MM.1S (cell line): ENCODE results near the gene DGUOK.
A peak's percentile ranks its signal among the peaks of the same experiment; 100 is the strongest.

Source experiments
- DNase-seq: peaks from one replicate; pipeline ENCODE4 v3.0.0-alpha.2; 2015
- H2AFZ ChIP-seq: fragments of 300-600 bp; sonication (generic); 2 replicates; pipeline ENCODE4 v1.6.0; 2016; ENCODE audit warnings: antibody characterized with exemption, low read length
- H3F3A ChIP-seq: fragments of 300-600 bp; sonication (generic); 2 replicates; pipeline ENCODE4 v1.6.1; 2016; ENCODE audit warnings: mild to moderate bottlenecking, antibody characterized with exemption, low read length, moderate library complexity, mixed read lengths; ENCODE audit not compliant: insufficient read depth
- H3K27ac ChIP-seq: fragments of 300-600 bp; sonication (generic); 2 replicates; pipeline ENCODE4 v1.5.1; 2016; ENCODE audit warnings: mild to moderate bottlenecking, low read length
- H3K27me3 ChIP-seq: fragments of 300-600 bp; sonication (generic); replicated peaks from 2 replicates; pipeline ENCODE4 v1.6.0; 2016; ENCODE audit warnings: low read length; ENCODE audit not compliant: insufficient read depth
- H3K36me3 ChIP-seq: fragments of 300-600 bp; sonication (generic); replicated peaks from 2 replicates; pipeline ENCODE4 v1.6.1; 2016; ENCODE audit warnings: mild to moderate bottlenecking, low read length, mixed read lengths; ENCODE audit not compliant: insufficient read depth
- H3K4me1 ChIP-seq: fragments of 300-600 bp; sonication (generic); 2 replicates; pipeline ENCODE4 v1.6.1; 2016; ENCODE audit warnings: low read length, mixed read lengths
- H3K4me2 ChIP-seq: fragments of 300-600 bp; sonication (generic); 2 replicates; pipeline ENCODE4 v1.6.0; 2016; ENCODE audit warnings: low read depth, low read length
- H3K4me3 ChIP-seq: fragments of 300-600 bp; sonication (generic); 2 replicates; pipeline ENCODE4 v1.5.1; 2016; ENCODE audit warnings: low read length, mixed read lengths
- H3K79me2 ChIP-seq: fragments of 300-600 bp; sonication (generic); 2 replicates; pipeline ENCODE4 v1.6.1; 2016; ENCODE audit warnings: mixed run types, low read length, mixed read lengths
- H3K9ac ChIP-seq: fragments of 300-600 bp; sonication (generic); 2 replicates; pipeline ENCODE4 v1.6.1; 2016; ENCODE audit warnings: low read length, mixed read lengths
- H3K9me2 ChIP-seq: fragments of 300-600 bp; sonication (generic); replicated peaks from 2 replicates; pipeline ENCODE4 v1.6.1; 2016; ENCODE audit warnings: mild to moderate bottlenecking, low read length, mixed read lengths; ENCODE audit not compliant: insufficient read depth
- H3K9me3 ChIP-seq: fragments of 300-600 bp; sonication (generic); replicated peaks from 2 replicates; pipeline ENCODE4 v1.6.1; 2016; ENCODE audit warnings: mild to moderate bottlenecking, low read length, mixed read lengths; ENCODE audit not compliant: insufficient read depth
- H4K20me1 ChIP-seq: fragments of 300-600 bp; sonication (generic); 2 replicates; pipeline ENCODE4 v1.6.1; 2016; ENCODE audit warnings: mild to moderate bottlenecking, low read length, moderate library complexity, mixed read lengths; ENCODE audit not compliant: insufficient read depth
- EZH2 ChIP-seq: fragments of 300-600 bp; sonication (generic); optimal IDR thresholded peaks from 2 replicates; pipeline ENCODE3; 2017; ENCODE audit warnings: low read depth, mild to moderate bottlenecking, antibody characterized with exemption, low read length, mixed read lengths
- EZH2phosphoT487 ChIP-seq: fragments of 300-600 bp; sonication (generic); IDR thresholded peaks from 2 replicates; pipeline ENCODE4 v1.6.1; 2018; ENCODE audit warnings: antibody characterized with exemption, low read length
- TF ChIP-seq, protein P1 (sequence below): fragments of 300-600 bp; sonication (generic); IDR thresholded peaks from 2 replicates; pipeline ENCODE4 v1.5.1; 2016; ENCODE audit warnings: antibody characterized with exemption, low read length, mixed read lengths

DGUOK gene

DNA sequence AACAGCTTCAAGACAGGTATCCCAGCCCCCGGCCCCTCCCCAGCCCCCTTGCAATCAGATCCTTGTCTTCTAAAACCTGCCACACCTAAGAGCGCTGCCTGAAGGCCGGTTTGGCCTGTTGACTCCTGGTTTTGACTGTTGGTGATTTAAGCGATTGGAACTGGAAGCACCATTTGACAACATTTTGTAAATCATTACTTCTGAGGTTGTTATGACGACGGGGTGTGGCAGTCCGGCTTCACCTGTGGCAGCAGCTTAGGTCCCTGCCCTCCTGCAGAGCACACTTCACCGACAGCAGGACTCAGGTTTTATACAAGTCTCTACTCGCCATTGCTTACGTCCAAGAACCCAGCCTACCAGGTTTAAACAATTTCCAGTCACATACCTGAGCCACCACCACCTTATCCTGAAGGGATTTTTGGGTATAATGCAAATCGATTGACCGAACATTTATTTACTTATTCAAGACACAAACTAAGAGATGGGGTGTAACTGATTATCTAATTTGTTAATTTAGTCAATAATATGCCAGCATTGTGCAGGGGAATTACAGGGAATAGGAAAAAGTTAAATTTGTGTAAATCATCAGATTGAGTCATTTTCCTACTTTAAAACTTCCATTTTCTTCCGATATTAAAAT, 707 bp upstream of the DGUOK start:
- H2AFZ ChIP-seq, result peak overlapping the region; percentile 54

DNA sequence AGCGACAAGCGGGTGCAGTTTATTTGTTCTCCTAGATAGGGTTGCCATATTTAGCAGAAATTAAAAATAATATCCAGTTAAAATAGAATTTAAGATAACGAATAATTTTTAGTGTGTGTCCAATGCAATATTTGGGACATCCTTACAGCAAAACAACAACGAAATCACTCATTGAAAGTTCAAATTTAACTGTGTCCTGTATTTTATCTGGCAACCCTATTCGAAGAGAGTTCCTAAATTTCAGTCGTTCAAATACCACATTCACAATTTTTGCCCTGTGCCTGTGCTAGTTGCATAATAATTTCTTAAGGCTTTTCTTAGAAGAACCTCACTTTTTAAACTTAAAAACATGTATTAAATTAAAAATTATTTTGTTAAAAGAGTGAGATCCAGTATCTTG, 664 bp downstream of the DGUOK start:
- Histone ChIP-seq H3K9me3 (no peaks in the 10 kb centered on the region), H3K79me2 (peaks cover 54% of the 10 kb centered on the region), H3K36me3 (no peaks in the 10 kb centered on the region), H4K20me1 (no peaks in the 10 kb centered on the region), H3K27ac (peak overlapping the region; percentile 78; the same call in 1 of the 2 replicates), H2AFZ (peak overlapping the region; percentile 70; the same call in 1 of the 2 replicates), H3K27me3 (0 out of 2 replicates have a peak, but pooled peaks cover 4% of the 10 kb centered on the region), H3K4me2 (peak overlapping the region; percentile 81), H3K9ac (peak overlapping the region; percentile 90), H3K4me1 (peaks cover 5% of the 10 kb centered on the region; the same call in 1 of the 2 replicates), H3K4me3 (peak overlapping the region; percentile 87), H3F3A (no peaks in the 10 kb centered on the region), H3K9me2 (no peaks in the 10 kb centered on the region)
- no peak for DNase-seq
- TF ChIP-seq EZH2 (no peak), EZH2phosphoT487 (no peak)
- TF ChIP-seq, protein P1, sequence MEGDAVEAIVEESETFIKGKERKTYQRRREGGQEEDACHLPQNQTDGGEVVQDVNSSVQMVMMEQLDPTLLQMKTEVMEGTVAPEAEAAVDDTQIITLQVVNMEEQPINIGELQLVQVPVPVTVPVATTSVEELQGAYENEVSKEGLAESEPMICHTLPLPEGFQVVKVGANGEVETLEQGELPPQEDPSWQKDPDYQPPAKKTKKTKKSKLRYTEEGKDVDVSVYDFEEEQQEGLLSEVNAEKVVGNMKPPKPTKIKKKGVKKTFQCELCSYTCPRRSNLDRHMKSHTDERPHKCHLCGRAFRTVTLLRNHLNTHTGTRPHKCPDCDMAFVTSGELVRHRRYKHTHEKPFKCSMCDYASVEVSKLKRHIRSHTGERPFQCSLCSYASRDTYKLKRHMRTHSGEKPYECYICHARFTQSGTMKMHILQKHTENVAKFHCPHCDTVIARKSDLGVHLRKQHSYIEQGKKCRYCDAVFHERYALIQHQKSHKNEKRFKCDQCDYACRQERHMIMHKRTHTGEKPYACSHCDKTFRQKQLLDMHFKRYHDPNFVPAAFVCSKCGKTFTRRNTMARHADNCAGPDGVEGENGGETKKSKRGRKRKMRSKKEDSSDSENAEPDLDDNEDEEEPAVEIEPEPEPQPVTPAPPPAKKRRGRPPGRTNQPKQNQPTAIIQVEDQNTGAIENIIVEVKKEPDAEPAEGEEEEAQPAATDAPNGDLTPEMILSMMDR, result no peak

More for the DNA sequence above, 707 bp upstream of the DGUOK start:
- Histone ChIP-seq H4K20me1 (no peaks in the 10 kb centered on the region), H3K4me3 (peak overlapping the region; percentile 87), H3K9me2 (no peaks in the 10 kb centered on the region), H3F3A (no peaks in the 10 kb centered on the region), H3K79me2 (peaks cover 40% of the 10 kb centered on the region), H3K4me2 (peak overlapping the region; percentile 54; the same call in 1 of the 2 replicates), H3K4me1 (peaks cover 5% of the 10 kb centered on the region; the same call in 1 of the 2 replicates), H3K27me3 (0 out of 2 replicates have a peak, but pooled peaks cover 4% of the 10 kb centered on the region), H3K9me3 (no peaks in the 10 kb centered on the region), H3K36me3 (no peaks in the 10 kb centered on the region), H3K9ac (peak overlapping the region; percentile 10; the same call in 1 of the 2 replicates), H3K27ac (no peak overlapping the region)
- DNase-seq, result no peak
- TF ChIP-seq EZH2 (no peak), EZH2phosphoT487 (no peak)
- TF ChIP-seq, protein P1, result no peak

DNA sequence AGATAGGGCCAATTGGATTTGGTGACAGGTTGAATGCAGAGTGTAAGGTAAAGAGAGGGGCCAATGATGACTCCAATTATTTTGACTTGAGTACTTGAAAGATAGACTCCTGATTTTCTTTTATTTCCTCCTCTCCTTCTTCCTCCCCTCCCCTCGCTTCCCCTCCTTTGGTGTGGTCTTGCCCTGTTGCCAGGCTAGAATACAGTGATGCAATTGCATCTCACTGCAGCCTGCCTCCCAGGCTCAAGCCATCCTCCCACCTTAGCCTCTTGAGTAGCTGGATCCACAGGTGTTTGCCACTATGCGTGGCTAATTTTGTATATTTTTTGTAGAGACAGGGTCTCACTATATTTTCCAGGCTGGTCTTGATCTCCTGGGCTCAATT, 2.3 kb downstream of the DGUOK start:
- Histone ChIP-seq H3K4me1 (peaks cover 5% of the 10 kb centered on the region; the same call in 1 of the 2 replicates), H3K27me3 (no peaks in the 10 kb centered on the region), H4K20me1 (no peaks in the 10 kb centered on the region), H3F3A (no peaks in the 10 kb centered on the region), H3K79me2 (peaks cover 70% of the 10 kb centered on the region), H3K36me3 (no peaks in the 10 kb centered on the region), H3K9me3 (no peaks in the 10 kb centered on the region), H2AFZ (no peak overlapping the region), H3K27ac (no peak overlapping the region), H3K4me2 (no peak overlapping the region), H3K4me3 (no peak overlapping the region), H3K9ac (no peak overlapping the region), H3K9me2 (no peaks in the 10 kb centered on the region)
- no peak for DNase-seq
- TF ChIP-seq, protein P1, result no peak
- no peak for TF ChIP-seq EZH2phosphoT487
- TF ChIP-seq EZH2, result no peak
